ENCODE results near the gene ELANE.

ELANE gene

DNA sequence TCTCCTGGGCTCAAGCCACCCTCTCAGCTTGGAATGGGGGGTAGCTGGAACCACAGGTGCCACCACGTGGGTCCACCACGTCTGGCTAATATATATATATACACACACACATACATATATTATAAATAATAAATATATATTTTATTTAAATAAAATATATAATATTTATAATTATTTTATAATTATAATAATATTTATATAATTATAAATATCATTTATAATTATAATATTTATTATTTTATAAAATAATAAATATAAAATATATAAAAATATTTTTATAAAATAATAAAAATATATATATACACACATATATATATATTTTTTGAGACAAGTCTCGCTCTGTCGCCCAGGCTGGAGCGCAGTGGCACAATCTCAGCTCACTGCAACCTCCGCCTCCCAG, 2.4 kb downstream of the ELANE start:
- no peak for TF ChIP-seq CTCF (IDR thresholded peaks at IDR 0.05; ENCODE audit: insufficient read depth, low read depth, low read length, missing control alignments)

GRCh38 chr19:855142-855541, 3.0 kb downstream of the ELANE start:
- DNase-seq (ENCODE audit: low read depth) = no peak
- no peak overlapping the region for H3K4me3 ChIP-seq (ENCODE audit: low read depth, low read length)
- TF ChIP-seq CTCF (IDR thresholded peaks at IDR 0.05; ENCODE audit: insufficient read depth, low read depth, low read length, missing control alignments) = no peak

More for the DNA sequence above, 2.4 kb downstream of the ELANE start:
- no peak overlapping the region for H3K4me3 ChIP-seq (ENCODE audit: low read depth, low read length)
- DNase-seq (ENCODE audit: low read depth) = no peak

GRCh38 chr19:855566-856120, 3.5 kb downstream of the ELANE start:
- no peak overlapping the region for H3K4me3 ChIP-seq (ENCODE audit: low read depth, low read length)
- TF ChIP-seq CTCF (IDR thresholded peaks at IDR 0.05; ENCODE audit: insufficient read depth, low read depth, low read length, missing control alignments) = no peak
- no peak for DNase-seq (ENCODE audit: low read depth)

- H3K4me3 ChIP-seq (ENCODE audit: low read depth, low read length) = no peak overlapping the region
- DNase-seq (ENCODE audit: low read depth) = no peak
- TF ChIP-seq CTCF (IDR thresholded peaks at IDR 0.05; ENCODE audit: insufficient read depth, low read depth, low read length, missing control alignments) = no peak
Observed at GRCh38 chr19:858284-858683, 6.2 kb downstream of the ELANE start.

DNA sequence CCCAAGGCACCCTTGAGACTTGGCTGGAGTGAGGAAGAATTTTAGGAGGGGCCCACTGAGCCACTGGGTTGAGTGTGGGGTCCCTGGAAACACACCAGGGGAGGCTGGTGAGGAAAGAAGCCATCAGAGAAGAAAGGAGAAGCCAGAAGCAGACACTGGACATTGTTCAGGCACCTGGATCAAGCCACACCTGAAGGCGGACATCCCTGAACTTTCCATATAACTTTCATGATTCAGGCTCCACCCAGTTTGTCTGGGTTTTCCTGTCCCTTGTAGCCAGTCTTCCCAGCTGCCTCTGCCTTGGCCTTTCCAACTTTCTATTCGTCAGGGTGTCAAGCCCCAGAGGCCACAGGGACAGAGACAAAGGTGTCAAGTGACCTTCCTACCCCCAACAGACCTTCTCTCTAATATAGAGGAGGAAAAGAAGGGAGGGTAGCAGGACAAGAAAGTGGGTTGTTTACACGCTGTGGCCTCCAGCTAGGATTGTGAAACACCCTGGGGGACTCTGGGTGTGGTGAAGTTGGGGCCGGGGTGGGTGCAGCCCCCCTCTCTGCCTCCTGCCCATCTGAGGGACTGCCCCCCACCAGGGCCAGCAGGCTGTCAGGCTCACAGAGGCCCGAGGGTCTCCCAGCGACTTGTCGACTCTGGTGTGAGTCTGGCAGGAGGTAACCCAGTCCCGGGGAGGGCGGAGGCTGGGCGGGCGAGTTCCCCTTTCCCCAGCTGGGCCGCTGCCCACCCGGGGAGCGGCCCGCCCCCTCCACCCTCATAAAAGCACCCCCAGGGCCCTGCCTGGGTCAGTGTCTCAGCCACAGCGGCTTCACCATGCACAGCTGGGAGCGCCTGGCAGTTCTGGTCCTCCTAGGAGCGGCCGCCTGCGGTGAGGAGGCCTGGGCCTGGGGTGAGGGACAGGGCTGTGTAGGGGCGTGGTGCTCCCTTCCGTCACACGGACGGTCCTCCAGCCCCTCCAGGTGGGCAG, 7.1 kb downstream of the ELANE start, which contains the start of gene CFD:
Gene CFD, plus strand, starts transcription at position 797 of the 976 bp plus-strand sequence. Its CDS starts 26 bp downstream, at position 823.
- TF ChIP-seq CTCF (IDR thresholded peaks at IDR 0.05; ENCODE audit: insufficient read depth, low read depth, low read length, missing control alignments) = no peak
- no peak within 1 kb of the TSS for H3K4me3 ChIP-seq (ENCODE audit: low read depth, low read length)
- DNase-seq (ENCODE audit: low read depth) = no peak

DNA sequence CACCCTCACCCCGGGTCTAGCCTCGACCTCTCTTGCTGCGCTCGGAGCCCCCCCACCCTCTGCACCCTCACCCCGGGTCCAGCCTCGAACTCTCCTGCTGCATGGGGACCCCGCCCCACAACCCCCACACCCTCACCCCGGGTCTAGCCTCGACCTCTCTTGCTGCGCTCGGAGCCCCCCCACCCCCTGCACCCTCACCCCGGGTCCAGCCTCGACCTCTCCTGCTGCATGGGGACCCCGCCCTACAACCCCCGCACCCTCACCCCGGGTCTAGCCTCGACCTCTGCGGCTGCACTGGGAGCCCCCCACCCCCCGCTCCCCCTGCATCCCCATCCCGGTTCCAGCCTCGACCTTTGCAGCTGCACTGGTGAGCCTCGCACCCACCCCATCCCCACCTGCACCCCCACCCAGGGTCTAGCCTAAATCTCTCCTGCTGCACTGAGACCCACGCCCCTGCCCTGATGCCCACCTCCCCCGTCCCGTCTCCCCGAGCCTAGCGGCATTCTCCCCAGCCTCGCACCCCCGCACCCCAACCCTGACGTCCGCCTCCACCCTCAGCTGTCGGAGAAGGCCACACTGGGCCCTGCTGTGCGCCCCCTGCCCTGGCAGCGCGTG, 9.1 kb downstream of the ELANE start:
- H3K4me3 ChIP-seq (ENCODE audit: low read depth, low read length) = no peak overlapping the region
- TF ChIP-seq CTCF (IDR thresholded peaks at IDR 0.05; ENCODE audit: insufficient read depth, low read depth, low read length, missing control alignments) = no peak
- no peak for DNase-seq (ENCODE audit: low read depth)

Measured in GM12865 (cell line).